Lower leg skin (tissue), 4 donors: ENCODE results near the gene CHRNA10. TPM values are rescaled to one million over a fixed set of nuclear protein-coding genes. Genes with fewer than 3 reads are reported as not detected.

Source experiments
- DNase-seq, 2 donors: peaks; one replicate each; pipeline ENCODE4 v3.0.0-alpha.2; 2019; ENCODE audit warnings: low spot score in 2 of 2
- H3K4me3 ChIP-seq: fragments of 200-600 bp; sonication (generic); 2 replicates; pipeline ENCODE4 v1.5.1; 2017; ENCODE audit warnings: mild to moderate bottlenecking, low read depth; ENCODE audit not compliant: poor library complexity, severe bottlenecking
- POLR2A ChIP-seq, 2 donors: fragments of 450-650 bp; IDR thresholded peaks; one replicate each; pipeline ENCODE4 v1.6.1; 2016 to 2017; ENCODE audit warnings: antibody characterized with exemption in 2 of 2, mild to moderate bottlenecking in 1 of 2, moderate library complexity in 1 of 2
- WGBS, 2 donors: methylation state at CpG; one replicate each; pipeline ENCODE4 v1.1.5; 2018; 5-methylcytosine and 5-hydroxymethylcytosine counted together
- intact Hi-C: fragments of 100-400 bp; cut with DNase I; formaldehyde crosslinking; loops from one replicate; pipeline ENCODE4 v1.15.0; 2023; ENCODE audit warnings: low total_unique reads
- total RNA-seq, 4 donors: library from RNA; depleted of rRNA; stranded (reverse); fragments of >200 nt; gene quantifications; one replicate each; pipeline ENCODE4 v1.1.0, GENCODE V29; 2016
- TF ChIP-seq, protein P1 (sequence below), 3 donors: fragments of 450-650 bp; IDR thresholded peaks; one replicate each; pipeline ENCODE4 v1.5.1; 2016; ENCODE audit warnings: antibody characterized with exemption in 3 of 3, mild to moderate bottlenecking in 3 of 3, moderate library complexity in 2 of 3

Gene CHRNA10
- total RNA-seq, 4 donors from 2014 or later: 1.1 TPM; not detected in 3

DNA sequence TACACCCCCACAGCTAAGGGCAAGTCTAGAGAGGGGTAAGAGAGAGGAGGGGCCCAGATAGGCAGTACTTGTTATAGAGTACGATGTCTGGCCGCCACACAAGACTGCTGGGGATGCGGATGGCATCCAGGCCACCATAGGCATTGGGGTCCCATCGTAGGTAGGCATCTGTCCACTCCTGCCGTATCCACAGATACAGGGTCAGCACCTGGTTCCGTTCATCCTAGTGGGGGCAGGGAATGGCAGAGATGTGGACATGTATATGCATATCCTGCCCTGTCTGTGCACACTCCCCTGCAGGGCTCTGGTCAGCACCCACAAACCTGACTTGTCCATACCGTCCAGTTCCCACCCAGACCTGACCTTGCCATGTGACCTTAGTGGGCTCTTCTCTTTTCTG lies 2.1 kb downstream of the CHRNA10 start:
- intact Hi-C loops: no loop called here
- peak in 1 of 2 donors; percentile 66 for DNase-seq
- TF ChIP-seq POLR2A (IDR thresholded peaks at IDR 0.05): no peak
- TF ChIP-seq, protein P1, sequence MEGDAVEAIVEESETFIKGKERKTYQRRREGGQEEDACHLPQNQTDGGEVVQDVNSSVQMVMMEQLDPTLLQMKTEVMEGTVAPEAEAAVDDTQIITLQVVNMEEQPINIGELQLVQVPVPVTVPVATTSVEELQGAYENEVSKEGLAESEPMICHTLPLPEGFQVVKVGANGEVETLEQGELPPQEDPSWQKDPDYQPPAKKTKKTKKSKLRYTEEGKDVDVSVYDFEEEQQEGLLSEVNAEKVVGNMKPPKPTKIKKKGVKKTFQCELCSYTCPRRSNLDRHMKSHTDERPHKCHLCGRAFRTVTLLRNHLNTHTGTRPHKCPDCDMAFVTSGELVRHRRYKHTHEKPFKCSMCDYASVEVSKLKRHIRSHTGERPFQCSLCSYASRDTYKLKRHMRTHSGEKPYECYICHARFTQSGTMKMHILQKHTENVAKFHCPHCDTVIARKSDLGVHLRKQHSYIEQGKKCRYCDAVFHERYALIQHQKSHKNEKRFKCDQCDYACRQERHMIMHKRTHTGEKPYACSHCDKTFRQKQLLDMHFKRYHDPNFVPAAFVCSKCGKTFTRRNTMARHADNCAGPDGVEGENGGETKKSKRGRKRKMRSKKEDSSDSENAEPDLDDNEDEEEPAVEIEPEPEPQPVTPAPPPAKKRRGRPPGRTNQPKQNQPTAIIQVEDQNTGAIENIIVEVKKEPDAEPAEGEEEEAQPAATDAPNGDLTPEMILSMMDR (IDR thresholded peaks at IDR 0.05): no peak
- WGBS, 2 donors: 93 to 95% methylated on average over 7 of the region's 7 CpGs
- H3K4me3 ChIP-seq: no peak overlapping the region

DNA sequence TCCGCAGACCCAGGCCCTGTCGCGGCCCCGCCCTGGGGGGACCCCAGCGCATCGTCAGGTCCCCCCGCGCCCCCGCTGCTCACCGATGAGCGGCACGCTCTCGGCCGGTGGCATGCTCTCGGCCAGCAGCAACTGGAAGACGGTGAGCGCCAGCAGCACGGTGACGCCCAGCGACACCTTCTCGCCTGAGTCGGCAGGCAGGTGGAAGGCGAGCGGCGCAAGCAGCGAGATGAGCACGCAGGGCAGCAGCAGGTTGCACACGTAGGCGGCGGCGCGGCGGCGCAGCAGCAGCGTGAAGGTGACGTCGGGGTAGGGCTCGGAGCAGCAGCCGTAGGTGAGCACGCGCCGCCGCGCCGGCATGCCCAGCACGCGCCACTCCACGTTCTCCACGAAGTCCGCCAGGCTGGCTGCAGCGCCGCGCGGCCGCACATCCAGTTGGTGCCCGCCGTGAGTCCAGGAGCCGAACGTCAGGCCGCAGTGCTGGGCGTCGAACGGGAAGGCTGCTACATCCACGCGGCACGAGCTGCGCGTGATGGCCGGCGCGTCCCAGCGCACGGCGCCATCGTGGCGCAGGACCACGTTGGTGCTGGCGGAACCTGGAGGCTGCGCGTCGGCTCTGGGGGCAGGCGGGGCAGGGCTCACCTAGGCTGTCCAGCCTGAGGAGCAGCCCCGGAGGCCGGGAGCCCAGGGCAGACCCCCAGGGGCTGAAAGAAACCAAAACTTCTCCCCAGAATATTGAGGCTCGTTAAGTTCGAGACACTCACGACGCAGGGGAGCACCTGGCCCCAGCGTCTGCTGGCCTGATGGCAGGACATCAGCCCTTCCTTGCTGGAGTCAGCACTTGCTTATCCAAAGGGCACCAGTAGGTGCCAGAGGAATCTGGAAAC lies 3.8 kb downstream of the CHRNA10 start:
- 97 to 98% methylated on average over 75 to 84 of the region's 89 CpGs for WGBS, 2 donors
- intact Hi-C loops: no loop called here
- no peak overlapping the region for H3K4me3 ChIP-seq
- peak in 1 of 2 donors; percentile 58 for DNase-seq
- no peak for TF ChIP-seq POLR2A (IDR thresholded peaks at IDR 0.05)
- TF ChIP-seq, protein P1 (IDR thresholded peaks at IDR 0.05): no peak

DNA sequence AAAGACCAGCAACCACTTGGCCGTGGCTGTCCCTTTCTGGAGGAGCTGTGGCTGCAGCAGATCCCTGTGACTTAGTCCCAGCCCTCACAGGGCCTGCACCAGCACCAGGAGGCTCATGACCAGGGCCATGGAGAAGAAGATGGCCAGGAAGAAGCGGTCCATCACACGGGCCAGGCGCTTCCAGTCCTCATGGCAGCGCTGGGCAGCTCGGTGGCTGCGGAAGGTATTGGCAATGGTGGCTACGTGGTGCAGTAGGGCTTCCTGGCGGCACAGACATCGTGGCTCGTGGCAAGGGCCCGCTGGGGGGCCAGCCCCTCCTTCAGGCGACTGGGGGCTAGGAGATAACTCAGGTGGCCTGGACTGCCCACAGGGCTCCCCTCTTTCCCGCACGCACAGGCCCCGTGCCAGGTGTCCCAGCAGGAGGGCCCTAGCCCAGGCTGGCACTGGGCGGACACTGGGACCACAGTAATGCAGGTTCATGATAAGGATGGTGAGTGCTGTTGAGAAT lies 5.1 kb downstream of the CHRNA10 start:
- H3K4me3 ChIP-seq: no peak overlapping the region
- DNase-seq: peak in 1 of 2 donors; percentile 63
- intact Hi-C loops: no loop called here
- WGBS, 2 donors: 92 to 99% methylated on average over 8 to 16 of the region's 17 CpGs
- TF ChIP-seq POLR2A (IDR thresholded peaks at IDR 0.05): no peak
- TF ChIP-seq, protein P1 (IDR thresholded peaks at IDR 0.05): no peak

DNA sequence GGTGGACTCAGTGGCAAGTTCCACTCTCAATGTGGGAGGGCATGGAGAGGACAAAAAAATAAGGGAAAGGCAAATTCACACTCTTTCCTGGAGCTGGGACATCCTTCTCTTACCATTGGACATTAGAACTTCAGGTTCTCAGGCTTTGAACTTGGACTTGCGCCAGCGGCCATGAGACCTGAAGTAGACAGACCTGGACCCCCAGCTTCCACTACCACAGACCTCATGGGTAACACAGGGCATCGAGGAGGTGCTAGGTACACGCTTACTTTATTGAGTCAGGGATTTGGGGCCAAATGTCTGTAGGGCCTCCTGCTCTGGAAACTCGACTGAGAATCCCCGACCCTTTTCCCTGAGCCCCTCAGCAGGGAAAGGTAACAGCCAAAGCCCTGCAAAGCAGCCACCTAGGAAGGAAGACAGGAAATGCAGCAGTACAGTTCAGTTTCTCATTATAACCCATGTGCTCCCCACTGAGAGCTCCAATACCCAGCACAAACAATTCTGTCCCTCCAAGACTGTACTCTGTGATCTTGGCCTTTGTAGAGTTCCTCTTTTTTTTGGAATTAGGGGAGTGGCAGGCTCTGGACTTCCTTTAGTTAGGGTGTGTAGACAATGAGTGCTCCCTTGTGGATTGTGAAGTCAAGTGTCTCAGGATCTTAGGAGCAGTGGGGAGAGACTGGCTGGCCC lies 5.7 kb downstream of the CHRNA10 start:
- 75 to 92% methylated on average over 6 of the region's 6 CpGs for WGBS, 2 donors
- intact Hi-C loops: no loop called here
- no peak overlapping the region for H3K4me3 ChIP-seq
- TF ChIP-seq POLR2A (IDR thresholded peaks at IDR 0.05): no peak
- TF ChIP-seq, protein P1 (IDR thresholded peaks at IDR 0.05): no peak
- peak in 1 of 2 donors; percentile 67 for DNase-seq

DNA sequence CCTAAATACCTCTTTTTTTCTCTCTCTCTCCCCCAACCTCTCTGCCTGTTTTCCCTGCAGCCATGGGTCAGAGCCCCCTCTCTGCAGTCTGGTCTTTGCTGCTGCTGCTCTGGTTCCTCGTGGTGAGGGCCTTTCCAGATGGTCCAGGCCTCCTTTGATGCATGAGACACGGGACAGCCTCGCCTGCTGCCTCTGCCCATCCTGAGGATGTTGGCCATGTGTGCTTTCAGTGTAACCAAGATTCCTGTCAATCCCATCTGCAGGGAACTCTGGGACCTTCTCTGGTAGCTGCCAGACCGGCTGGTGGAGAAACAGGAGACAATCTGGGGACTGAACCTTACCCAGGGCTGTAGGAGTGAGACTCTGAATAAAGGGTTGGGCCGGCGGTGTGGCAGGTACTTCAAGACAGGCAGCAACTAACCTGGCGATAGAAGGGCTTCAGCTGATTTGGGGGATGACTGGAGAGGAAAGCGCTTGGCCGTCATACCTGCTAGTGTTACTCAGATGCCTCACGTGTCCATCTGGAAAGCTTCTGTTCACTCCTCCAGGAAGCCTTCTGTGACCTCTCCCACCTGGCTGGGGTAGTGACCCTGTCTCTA lies 7.1 kb downstream of the CHRNA10 start:
- H3K4me3 ChIP-seq: no peak overlapping the region
- TF ChIP-seq, protein P1 (IDR thresholded peaks at IDR 0.05): no peak
- TF ChIP-seq POLR2A (IDR thresholded peaks at IDR 0.05): no peak
- intact Hi-C loops: no loop called here
- 78 to 85% methylated on average over 10 of the region's 10 CpGs for WGBS, 2 donors
- peak in 1 of 2 donors; percentile 72 for DNase-seq
